ENCODE measurements around the gene TRPC1.

The TRPC1 gene

GRCh38 chr3:142754494-142754893 lies 30.7 kb downstream of the TRPC1 start:
- DNase-seq (ENCODE audit: low read depth), result no peak

DNA sequence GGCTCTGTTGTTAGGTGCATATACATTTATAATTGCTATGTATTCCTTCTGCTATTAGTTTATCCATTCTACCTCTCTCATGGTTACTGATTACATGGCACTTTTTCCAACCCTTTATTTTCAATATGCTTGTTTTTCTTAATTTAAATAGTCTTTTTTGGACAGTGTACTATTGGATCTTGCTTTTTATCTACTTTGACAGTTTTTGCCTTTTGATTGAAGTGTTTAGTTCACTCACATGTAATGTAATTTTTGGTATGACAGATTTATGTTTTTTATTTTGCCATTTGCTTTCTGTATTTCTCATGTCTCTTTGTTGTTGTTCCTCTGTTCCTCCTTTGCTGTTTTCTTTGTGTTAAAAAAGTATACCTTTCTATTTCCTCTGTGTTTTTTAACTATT lies 44.5 kb downstream of the TRPC1 start:
- DNase-seq (ENCODE audit: low read depth), result no peak

GRCh38 chr3:142777927-142778326 lies 54.1 kb downstream of the TRPC1 start:
- no peak for DNase-seq (ENCODE audit: low read depth)

GRCh38 chr3:142778541-142778940 lies 54.7 kb downstream of the TRPC1 start:
- DNase-seq (ENCODE audit: low read depth), result no peak

GRCh38 chr3:142779591-142779990 lies 55.8 kb downstream of the TRPC1 start:
- DNase-seq (ENCODE audit: low read depth), result no peak

DNA sequence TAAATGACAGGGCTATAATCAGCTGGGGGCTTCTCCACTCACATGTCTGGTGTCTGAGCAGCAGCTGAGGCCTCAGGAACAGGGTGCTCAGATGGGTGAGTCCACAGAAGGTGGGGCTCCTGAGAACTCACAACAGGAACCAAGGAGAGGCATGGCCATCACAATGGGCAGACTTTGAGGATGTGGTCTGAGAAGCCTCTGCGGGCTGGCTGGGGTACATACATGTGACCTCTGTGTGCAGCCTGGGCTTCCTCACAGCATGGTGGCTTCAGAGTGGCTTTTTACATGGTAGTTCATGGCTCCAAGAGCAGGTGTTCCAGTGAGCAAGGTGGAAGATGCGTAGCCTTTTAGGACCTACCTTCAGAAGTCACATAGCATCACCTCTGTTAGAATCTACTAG lies 58.8 kb downstream of the TRPC1 start:
- DNase-seq (ENCODE audit: low read depth), result no peak

- no peak for DNase-seq (ENCODE audit: low read depth)
Measured at GRCh38 chr3:142784228-142784627, 60.4 kb downstream of the TRPC1 start.

- DNase-seq (ENCODE audit: low read depth), result no peak
Measured at GRCh38 chr3:142785996-142786395, 62.2 kb downstream of the TRPC1 start.

GRCh38 chr3:142787719-142788118 lies 63.9 kb downstream of the TRPC1 start:
- DNase-seq (ENCODE audit: low read depth), result no peak

DNA sequence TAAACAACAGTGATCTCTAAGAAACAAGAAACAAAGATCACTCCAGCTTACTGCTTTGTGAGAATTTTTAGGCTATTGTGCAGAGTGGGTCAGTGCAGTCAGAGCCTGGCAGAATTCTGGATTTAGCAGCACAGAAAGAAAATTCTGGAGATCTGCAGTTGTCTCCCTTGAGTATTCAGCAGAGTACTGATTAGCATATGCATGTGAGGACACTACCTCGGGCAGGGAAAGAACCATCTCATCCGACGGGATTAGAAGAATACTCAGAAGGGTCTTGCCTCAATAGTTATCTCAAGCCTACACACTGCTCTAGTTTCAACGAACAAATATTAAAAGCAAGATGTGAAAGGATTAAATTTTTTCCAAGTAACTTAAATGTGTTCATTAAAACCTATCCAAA lies 70.7 kb downstream of the TRPC1 start:
- DNase-seq (ENCODE audit: low read depth), result no peak

DNA sequence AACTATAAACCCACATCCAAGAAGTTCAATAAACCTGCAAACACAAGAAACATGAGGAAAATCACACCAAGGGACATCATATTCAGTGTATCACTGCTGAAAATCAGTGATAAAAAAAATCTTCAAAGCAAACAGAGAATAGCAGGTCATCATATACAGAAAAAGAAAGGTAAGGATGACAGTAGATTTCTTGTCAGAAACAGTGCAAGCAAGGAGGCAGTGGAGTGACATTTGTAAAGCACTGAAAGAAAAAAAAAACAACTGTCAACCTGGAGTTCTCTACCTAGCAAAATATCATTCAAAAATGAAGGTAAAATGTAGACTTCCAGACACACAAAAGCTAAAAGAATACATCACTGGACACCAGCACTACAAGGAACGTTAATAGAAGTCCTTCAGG lies 71.5 kb downstream of the TRPC1 start:
- no peak for DNase-seq (ENCODE audit: low read depth)

GRCh38 chr3:142796823-142797222 lies 73.0 kb downstream of the TRPC1 start:
- DNase-seq (ENCODE audit: low read depth), result no peak

DNA sequence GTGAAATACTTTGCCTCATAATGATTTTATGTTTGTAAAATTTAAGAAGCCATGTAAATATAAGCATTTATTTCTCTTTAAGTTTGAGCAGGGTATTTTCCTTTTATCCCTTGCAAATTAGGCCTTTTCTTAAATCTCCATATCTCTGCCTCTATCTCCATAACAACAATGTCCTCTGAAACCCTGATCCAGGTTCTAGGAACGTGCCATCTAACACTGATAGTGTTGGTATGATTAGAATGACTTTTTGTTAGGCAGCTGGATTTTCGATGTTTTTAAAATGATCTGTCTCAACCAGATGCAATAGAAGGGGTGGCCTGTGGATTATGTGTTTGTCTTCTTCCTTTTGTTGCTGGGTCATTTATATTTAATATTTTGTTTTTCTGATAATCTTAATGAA lies 77.9 kb downstream of the TRPC1 start:
- DNase-seq (ENCODE audit: low read depth), result no peak

GRCh38 chr3:142802891-142803290 lies 79.1 kb downstream of the TRPC1 start:
- DNase-seq (ENCODE audit: low read depth), result no peak

- DNase-seq (ENCODE audit: low read depth), result peak; percentile 29
Measured at GRCh38 chr3:142808103-142808917, 84.5 kb downstream of the TRPC1 start.

DNA sequence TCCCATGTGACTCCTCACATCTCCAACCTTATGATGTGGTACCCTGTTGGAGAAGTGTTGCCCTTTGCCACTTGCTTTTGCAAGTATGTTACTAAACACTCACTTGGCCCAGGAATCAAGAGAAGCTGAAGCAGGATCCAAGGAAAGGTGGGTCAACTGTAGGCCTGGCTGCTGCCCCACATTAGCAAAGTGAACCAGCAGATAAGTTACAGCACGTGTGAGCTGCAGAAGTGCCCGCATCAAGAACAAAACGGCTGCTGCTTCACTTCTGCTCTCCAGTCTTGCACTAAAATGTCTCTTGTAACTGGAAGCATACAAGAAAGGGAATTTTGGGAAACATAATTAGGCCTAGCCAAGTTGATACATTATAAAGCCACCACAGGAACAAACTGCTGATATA lies 85.4 kb downstream of the TRPC1 start:
- no peak for DNase-seq (ENCODE audit: low read depth)

DNA sequence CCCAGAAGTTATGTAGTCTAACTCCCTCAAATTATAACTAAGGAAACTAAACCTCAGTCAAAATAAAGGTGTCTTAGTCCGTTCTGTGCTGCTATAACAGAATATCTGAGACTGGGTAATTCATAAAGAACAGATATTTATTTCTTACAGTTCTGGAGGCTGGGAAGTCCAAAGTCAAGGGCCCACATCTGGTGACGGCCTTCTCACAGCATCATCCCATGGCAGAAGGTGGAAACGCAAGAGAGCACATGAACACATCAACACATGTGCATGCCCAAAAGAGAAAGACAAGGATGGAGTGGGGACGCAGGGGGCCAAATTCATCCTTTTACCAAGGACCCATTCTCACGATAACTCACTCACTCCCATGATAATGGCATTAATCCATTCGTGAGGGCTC lies 92.0 kb downstream of the TRPC1 start:
- no peak for DNase-seq (ENCODE audit: low read depth)

DNA sequence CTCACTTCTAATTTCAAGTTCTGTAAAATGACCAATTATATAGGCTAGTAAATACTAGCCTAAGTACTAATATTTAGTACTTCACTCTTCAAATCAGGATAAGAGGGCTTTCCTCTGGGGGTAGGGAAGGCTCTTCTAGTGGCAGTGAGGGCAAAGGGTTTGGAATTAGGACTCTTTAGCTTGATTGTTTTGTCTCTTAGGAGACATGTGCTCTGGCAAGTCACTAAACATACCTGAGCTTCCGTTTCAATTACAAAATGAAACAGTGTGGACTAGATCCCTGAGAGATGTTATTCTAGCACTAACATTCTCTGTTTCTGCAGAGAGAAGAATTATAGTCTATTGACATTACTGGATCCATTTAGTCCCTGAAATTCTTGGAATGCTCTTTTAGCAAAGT lies 93.5 kb downstream of the TRPC1 start:
- no peak for DNase-seq (ENCODE audit: low read depth)

DNA sequence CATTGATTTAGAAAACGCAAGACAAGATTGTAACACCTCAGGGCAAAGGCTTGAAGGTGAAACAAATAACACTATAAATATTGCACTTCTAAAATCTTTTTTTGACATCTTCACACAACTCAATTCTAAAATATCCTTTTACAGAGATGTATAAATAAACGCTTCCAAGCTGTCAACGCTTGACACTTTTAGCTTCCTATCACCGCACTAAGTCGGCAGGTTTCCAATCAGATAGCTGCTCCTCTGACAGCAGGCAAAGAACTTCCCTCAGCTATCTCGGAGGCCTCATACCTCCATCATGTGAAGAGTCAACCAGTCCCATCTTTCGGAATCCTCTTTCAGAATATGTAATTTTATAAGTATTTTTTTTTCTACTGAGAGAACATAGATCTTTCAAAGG lies 94.1 kb downstream of the TRPC1 start:
- no peak for DNase-seq (ENCODE audit: low read depth)

DNA sequence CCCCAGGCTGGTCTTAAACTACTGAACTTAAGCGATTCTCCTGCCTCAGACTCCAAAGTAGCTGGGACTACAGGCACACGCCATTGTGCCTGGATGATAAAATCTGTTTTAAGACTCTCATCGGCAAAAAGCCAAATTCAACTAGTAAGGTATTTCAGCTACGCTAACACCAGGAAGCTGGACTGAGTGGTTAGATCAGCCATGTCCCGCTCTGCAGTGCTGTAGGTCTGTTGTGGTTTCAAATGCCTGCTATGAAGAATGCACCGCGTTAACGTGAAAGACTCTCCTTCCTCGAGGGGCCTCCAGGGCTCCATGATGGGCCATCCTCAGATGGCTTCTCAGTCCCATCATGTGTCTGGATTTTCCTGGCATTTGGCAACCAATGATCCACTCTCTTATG lies 94.8 kb downstream of the TRPC1 start:
- no peak for DNase-seq (ENCODE audit: low read depth)

DNA sequence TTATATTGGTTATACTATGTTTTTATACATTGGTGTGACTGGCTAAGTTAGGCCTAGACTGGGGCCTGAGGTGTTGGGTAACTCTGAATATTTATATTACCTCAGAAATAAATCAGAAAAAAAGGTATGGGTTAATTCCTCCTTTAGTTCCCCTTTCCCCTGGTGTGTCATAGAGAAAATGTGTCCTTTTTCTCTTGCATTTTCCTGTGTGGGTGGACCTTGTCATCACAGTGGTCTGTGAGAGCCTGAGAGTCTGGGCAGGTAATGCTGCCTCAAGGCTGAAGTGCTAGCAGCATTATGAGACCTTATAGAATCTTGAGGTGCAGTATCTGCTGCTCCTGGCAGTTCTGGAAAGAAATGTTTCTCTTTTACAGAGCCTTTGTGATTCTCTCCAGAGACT lies 95.3 kb downstream of the TRPC1 start:
- no peak for DNase-seq (ENCODE audit: low read depth)

- DNase-seq (ENCODE audit: low read depth), result peak; percentile 40
Measured at GRCh38 chr3:142828703-142829305, 105.0 kb downstream of the TRPC1 start.

- no peak for DNase-seq (ENCODE audit: low read depth)
Measured at GRCh38 chr3:142837526-142837925, 113.7 kb downstream of the TRPC1 start.

- DNase-seq (ENCODE audit: low read depth), result no peak
Measured at GRCh38 chr3:142839831-142840230, 116.0 kb downstream of the TRPC1 start.

All from HS-27A (cell line).